ENCODE measurements around the gene TXNRD1.
A peak's percentile ranks its signal among the peaks of the same experiment; 100 is the strongest.
"Not testable (repeated sequence)": the region's sequence is repeated elsewhere in the genome, so short reads cannot be mapped to it uniquely, and the experiment has no call there.

Gene TXNRD1

GRCh38 chr12:104242546-104243206, 27.1 kb downstream of the TXNRD1 start:
- no peak for DNase-seq

- DNase-seq = no peak
These were observed 28.0 kb downstream of the TXNRD1 start for GRCh38 chr12:104243551-104243950.

GRCh38 chr12:104243971-104244370, 28.4 kb downstream of the TXNRD1 start:
- DNase-seq = no peak

- no peak for DNase-seq
These were observed 32.1 kb downstream of the TXNRD1 start for GRCh38 chr12:104247698-104248097.

- no peak for DNase-seq
These were observed 32.9 kb downstream of the TXNRD1 start for GRCh38 chr12:104248444-104248843.

GRCh38 chr12:104249017-104249416, 33.4 kb downstream of the TXNRD1 start:
- DNase-seq = no peak

- DNase-seq = no peak
These were observed 34.3 kb downstream of the TXNRD1 start for GRCh38 chr12:104249898-104250297.

GRCh38 chr12:104250366-104251125, 35.0 kb downstream of the TXNRD1 start:
- no peak for DNase-seq

GRCh38 chr12:104257913-104258472, 42.4 kb downstream of the TXNRD1 start:
- no peak for DNase-seq

- DNase-seq = no peak
These were observed 43.0 kb downstream of the TXNRD1 start for GRCh38 chr12:104258476-104259067.

- no peak for DNase-seq
These were observed 47.4 kb downstream of the TXNRD1 start for GRCh38 chr12:104263026-104263425.

- no peak for DNase-seq
These were observed 48.2 kb downstream of the TXNRD1 start for GRCh38 chr12:104263580-104264358.

- not testable (repeated sequence) for DNase-seq
These were observed 49.9 kb downstream of the TXNRD1 start for GRCh38 chr12:104265436-104265835.

GRCh38 chr12:104272938-104273337, 57.4 kb downstream of the TXNRD1 start:
- DNase-seq = no peak

GRCh38 chr12:104273503-104273902, 57.9 kb downstream of the TXNRD1 start:
- no peak for DNase-seq

- no peak for DNase-seq
These were observed 59.2 kb downstream of the TXNRD1 start for GRCh38 chr12:104274811-104275210.

GRCh38 chr12:104275689-104276088, 60.1 kb downstream of the TXNRD1 start:
- no peak for DNase-seq

- peak; percentile 12 for DNase-seq
These were observed 60.9 kb downstream of the TXNRD1 start for GRCh38 chr12:104276273-104277131.

- DNase-seq = no peak
These were observed 63.6 kb downstream of the TXNRD1 start for GRCh38 chr12:104279164-104279563.

GRCh38 chr12:104280111-104280510, 64.5 kb downstream of the TXNRD1 start:
- DNase-seq = no peak

GRCh38 chr12:104280717-104281458, 65.3 kb downstream of the TXNRD1 start:
- DNase-seq = no peak

All from RPMI8226 (cell line).